Measurements from ENCODE around the gene TTYH1. TPM values are rescaled to one million over a fixed set of nuclear protein-coding genes. Genes with fewer than 3 reads are reported as not detected.

The TTYH1 gene
- total and polyA plus RNA-seq, 9 of the 15 experiments (the other 6 are each of a cell fraction or from before 2014, with no cell fraction given) = 0.08 TPM; not detected in 8

DNA sequence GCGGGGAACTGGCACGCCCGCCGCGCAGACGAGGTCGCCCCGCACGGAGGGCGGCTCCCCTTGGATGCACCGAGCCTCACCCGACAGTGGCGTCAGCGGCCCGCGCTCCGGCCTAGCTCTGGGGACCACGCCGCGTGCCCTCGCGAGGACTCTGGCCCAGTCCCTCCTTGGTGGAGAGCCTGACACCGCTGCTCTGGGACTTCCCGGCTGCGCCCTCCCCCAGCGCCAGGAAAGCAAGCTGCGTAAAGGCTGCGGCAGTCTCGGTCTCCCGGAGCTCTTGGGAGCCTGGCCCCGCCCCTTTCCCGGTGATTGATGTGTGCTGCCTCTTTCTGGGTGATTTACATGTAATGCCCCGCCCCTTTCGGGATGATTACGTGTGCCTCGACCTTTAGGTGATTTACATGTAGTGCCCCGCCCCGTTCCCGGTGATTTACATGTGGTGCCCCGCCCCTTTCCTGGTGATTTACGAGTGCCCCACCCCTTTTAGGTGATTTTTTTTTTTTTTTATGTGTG lies 48.3 kb downstream of the TTYH1 start, which contains the start of gene LENG9 (continued):
- TF ChIP-seq, protein P1, sequence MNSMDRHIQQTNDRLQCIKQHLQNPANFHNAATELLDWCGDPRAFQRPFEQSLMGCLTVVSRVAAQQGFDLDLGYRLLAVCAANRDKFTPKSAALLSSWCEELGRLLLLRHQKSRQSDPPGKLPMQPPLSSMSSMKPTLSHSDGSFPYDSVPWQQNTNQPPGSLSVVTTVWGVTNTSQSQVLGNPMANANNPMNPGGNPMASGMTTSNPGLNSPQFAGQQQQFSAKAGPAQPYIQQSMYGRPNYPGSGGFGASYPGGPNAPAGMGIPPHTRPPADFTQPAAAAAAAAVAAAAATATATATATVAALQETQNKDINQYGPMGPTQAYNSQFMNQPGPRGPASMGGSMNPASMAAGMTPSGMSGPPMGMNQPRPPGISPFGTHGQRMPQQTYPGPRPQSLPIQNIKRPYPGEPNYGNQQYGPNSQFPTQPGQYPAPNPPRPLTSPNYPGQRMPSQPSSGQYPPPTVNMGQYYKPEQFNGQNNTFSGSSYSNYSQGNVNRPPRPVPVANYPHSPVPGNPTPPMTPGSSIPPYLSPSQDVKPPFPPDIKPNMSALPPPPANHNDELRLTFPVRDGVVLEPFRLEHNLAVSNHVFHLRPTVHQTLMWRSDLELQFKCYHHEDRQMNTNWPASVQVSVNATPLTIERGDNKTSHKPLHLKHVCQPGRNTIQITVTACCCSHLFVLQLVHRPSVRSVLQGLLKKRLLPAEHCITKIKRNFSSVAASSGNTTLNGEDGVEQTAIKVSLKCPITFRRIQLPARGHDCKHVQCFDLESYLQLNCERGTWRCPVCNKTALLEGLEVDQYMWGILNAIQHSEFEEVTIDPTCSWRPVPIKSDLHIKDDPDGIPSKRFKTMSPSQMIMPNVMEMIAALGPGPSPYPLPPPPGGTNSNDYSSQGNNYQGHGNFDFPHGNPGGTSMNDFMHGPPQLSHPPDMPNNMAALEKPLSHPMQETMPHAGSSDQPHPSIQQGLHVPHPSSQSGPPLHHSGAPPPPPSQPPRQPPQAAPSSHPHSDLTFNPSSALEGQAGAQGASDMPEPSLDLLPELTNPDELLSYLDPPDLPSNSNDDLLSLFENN (IDR thresholded peaks at IDR 0.05; ENCODE audit: low read depth in 2 of 2, low read length in 2 of 2) = no peak
- TF ChIP-seq RUNX1 (IDR thresholded peaks at IDR 0.05; ENCODE audit: low read depth) (no peak), CCAR2 (IDR thresholded peaks at IDR 0.05; ENCODE audit: low read depth, low read length) (no peak), ELF2 (CRISPR knock-in tag; IDR thresholded peaks at IDR 0.05) (no peak), CHD1 (IDR thresholded peaks at IDR 0.05; ENCODE audit: low read length) (peak; percentile 9)
- TF ChIP-seq, protein P2, sequence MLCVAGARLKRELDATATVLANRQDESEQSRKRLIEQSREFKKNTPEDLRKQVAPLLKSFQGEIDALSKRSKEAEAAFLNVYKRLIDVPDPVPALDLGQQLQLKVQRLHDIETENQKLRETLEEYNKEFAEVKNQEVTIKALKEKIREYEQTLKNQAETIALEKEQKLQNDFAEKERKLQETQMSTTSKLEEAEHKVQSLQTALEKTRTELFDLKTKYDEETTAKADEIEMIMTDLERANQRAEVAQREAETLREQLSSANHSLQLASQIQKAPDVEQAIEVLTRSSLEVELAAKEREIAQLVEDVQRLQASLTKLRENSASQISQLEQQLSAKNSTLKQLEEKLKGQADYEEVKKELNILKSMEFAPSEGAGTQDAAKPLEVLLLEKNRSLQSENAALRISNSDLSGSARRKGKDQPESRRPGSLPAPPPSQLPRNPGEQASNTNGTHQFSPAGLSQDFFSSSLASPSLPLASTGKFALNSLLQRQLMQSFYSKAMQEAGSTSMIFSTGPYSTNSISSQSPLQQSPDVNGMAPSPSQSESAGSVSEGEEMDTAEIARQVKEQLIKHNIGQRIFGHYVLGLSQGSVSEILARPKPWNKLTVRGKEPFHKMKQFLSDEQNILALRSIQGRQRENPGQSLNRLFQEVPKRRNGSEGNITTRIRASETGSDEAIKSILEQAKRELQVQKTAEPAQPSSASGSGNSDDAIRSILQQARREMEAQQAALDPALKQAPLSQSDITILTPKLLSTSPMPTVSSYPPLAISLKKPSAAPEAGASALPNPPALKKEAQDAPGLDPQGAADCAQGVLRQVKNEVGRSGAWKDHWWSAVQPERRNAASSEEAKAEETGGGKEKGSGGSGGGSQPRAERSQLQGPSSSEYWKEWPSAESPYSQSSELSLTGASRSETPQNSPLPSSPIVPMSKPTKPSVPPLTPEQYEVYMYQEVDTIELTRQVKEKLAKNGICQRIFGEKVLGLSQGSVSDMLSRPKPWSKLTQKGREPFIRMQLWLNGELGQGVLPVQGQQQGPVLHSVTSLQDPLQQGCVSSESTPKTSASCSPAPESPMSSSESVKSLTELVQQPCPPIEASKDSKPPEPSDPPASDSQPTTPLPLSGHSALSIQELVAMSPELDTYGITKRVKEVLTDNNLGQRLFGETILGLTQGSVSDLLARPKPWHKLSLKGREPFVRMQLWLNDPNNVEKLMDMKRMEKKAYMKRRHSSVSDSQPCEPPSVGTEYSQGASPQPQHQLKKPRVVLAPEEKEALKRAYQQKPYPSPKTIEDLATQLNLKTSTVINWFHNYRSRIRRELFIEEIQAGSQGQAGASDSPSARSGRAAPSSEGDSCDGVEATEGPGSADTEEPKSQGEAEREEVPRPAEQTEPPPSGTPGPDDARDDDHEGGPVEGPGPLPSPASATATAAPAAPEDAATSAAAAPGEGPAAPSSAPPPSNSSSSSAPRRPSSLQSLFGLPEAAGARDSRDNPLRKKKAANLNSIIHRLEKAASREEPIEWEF (CRISPR knock-in tag; IDR thresholded peaks at IDR 0.05) = no peak
- TF ChIP-seq, protein P3, sequence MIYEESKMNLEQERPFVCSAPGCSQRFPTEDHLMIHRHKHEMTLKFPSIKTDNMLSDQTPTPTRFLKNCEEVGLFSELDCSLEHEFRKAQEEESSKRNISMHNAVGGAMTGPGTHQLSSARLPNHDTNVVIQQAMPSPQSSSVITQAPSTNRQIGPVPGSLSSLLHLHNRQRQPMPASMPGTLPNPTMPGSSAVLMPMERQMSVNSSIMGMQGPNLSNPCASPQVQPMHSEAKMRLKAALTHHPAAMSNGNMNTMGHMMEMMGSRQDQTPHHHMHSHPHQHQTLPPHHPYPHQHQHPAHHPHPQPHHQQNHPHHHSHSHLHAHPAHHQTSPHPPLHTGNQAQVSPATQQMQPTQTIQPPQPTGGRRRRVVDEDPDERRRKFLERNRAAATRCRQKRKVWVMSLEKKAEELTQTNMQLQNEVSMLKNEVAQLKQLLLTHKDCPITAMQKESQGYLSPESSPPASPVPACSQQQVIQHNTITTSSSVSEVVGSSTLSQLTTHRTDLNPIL (CRISPR knock-in tag; IDR thresholded peaks at IDR 0.05) = no peak
- TF ChIP-seq, protein P4, sequence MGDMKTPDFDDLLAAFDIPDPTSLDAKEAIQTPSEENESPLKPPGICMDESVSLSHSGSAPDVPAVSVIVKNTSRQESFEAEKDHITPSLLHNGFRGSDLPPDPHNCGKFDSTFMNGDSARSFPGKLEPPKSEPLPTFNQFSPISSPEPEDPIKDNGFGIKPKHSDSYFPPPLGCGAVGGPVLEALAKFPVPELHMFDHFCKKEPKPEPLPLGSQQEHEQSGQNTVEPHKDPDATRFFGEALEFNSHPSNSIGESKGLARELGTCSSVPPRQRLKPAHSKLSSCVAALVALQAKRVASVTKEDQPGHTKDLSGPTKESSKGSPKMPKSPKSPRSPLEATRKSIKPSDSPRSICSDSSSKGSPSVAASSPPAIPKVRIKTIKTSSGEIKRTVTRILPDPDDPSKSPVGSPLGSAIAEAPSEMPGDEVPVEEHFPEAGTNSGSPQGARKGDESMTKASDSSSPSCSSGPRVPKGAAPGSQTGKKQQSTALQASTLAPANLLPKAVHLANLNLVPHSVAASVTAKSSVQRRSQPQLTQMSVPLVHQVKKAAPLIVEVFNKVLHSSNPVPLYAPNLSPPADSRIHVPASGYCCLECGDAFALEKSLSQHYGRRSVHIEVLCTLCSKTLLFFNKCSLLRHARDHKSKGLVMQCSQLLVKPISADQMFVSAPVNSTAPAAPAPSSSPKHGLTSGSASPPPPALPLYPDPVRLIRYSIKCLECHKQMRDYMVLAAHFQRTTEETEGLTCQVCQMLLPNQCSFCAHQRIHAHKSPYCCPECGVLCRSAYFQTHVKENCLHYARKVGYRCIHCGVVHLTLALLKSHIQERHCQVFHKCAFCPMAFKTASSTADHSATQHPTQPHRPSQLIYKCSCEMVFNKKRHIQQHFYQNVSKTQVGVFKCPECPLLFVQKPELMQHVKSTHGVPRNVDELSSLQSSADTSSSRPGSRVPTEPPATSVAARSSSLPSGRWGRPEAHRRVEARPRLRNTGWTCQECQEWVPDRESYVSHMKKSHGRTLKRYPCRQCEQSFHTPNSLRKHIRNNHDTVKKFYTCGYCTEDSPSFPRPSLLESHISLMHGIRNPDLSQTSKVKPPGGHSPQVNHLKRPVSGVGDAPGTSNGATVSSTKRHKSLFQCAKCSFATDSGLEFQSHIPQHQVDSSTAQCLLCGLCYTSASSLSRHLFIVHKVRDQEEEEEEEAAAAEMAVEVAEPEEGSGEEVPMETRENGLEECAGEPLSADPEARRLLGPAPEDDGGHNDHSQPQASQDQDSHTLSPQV (IDR thresholded peaks at IDR 0.05) = no peak
- TF ChIP-seq, protein P5, sequence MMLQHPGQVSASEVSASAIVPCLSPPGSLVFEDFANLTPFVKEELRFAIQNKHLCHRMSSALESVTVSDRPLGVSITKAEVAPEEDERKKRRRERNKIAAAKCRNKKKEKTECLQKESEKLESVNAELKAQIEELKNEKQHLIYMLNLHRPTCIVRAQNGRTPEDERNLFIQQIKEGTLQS (IDR thresholded peaks at IDR 0.05) = no peak
- TF ChIP-seq, protein P5 (CRISPR knock-in tag; conservative IDR thresholded peaks at IDR 0.05) = no peak
- TF ChIP-seq, protein P6, sequence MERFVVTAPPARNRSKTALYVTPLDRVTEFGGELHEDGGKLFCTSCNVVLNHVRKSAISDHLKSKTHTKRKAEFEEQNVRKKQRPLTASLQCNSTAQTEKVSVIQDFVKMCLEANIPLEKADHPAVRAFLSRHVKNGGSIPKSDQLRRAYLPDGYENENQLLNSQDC (CRISPR knock-in tag; IDR thresholded peaks at IDR 0.05) = no peak

All from K562 (cell line).